Spleen (tissue), 7 donors: ENCODE data around the gene ANG.

Experiments
- POLR2AphosphoS5 ChIP-seq, 3 donors: sonication (generic); formaldehyde crosslinking; IDR thresholded peaks; one replicate each; pipeline ENCODE4 v1.5.1; 2017; ENCODE audit warnings: antibody characterized with exemption in 3 of 3
- TF ChIP-seq, protein P1 (sequence below), 11 experiments: fragments of 200-600 bp in 7 of 11; fragments of 450-650 bp in 4 of 11; sonication (generic) in 4 of 11; IDR thresholded peaks in 8 of 11; conservative IDR thresholded peaks in 3 of 11; 1 replicate in 7 of 11; 2 replicates in 4 of 11; pipeline versions ENCODE4 v1.4.0 to v1.8.0; 2016 to 2021; ENCODE audit warnings: antibody characterized with exemption in 11 of 11, inconsistent platforms in 4 of 11, mild to moderate bottlenecking in 1 of 11
- donor health status: DM: no; HTN: no; CAD: no; lungs with moderate emphysema.
- donor health status: DM: no; HTN: no; CAD: no.
- donor health status: DM: no; HTN: no; CAD: no.

DNA sequence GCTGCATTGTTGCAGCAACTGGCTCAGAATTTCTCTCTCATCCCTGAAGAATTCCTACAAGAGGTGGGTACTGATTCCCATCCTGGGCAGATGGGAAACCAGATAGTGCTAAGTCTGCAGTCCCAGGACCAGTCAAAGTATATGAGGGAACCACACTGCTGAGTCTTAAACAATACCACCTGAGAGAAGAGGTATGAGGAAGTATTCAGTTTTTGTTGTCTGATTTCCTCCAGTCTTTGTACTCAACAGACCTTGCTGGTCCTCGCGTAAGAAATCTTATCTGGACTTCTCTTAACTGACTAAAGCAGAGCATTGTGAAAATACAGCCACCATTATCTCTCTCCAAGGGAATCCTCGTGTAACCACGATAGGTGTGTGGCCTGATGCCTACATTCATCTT lies 53.6 kb downstream of the ANG start:
- TF ChIP-seq POLR2AphosphoS5 (IDR thresholded peaks at IDR 0.05) = no peak
- TF ChIP-seq, protein P1, sequence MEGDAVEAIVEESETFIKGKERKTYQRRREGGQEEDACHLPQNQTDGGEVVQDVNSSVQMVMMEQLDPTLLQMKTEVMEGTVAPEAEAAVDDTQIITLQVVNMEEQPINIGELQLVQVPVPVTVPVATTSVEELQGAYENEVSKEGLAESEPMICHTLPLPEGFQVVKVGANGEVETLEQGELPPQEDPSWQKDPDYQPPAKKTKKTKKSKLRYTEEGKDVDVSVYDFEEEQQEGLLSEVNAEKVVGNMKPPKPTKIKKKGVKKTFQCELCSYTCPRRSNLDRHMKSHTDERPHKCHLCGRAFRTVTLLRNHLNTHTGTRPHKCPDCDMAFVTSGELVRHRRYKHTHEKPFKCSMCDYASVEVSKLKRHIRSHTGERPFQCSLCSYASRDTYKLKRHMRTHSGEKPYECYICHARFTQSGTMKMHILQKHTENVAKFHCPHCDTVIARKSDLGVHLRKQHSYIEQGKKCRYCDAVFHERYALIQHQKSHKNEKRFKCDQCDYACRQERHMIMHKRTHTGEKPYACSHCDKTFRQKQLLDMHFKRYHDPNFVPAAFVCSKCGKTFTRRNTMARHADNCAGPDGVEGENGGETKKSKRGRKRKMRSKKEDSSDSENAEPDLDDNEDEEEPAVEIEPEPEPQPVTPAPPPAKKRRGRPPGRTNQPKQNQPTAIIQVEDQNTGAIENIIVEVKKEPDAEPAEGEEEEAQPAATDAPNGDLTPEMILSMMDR (IDR thresholded peaks at IDR 0.05 in 8 of 11, conservative IDR thresholded peaks at IDR 0.05 in 3 of 11) = no peak
